IPS DF 6.9 (cell line): Measurements from ENCODE around the gene OR13J1.

Experiments used
- DNase-seq: peaks from one replicate; pipeline ENCODE4 v3.0.0-alpha.2; 2013; ENCODE audit warnings: low read depth, low spot score
- H3K27ac ChIP-seq: one replicate; pipeline ENCODE4 v1.5.1; 2013; ENCODE audit warnings: low read length, control low read depth
- H3K27me3 ChIP-seq: 2 replicates; pipeline ENCODE4 v1.6.1; 2013; ENCODE audit warnings: mild to moderate bottlenecking, low read length; ENCODE audit not compliant: control insufficient read depth, insufficient read depth
- H3K36me3 ChIP-seq: 2 replicates; pipeline ENCODE4 v1.6.1; 2013; ENCODE audit warnings: low read length; ENCODE audit not compliant: control insufficient read depth, insufficient read depth
- H3K4me1 ChIP-seq: 2 replicates; pipeline ENCODE4 v1.6.1; 2013; ENCODE audit warnings: low read length; ENCODE audit not compliant: control insufficient read depth, insufficient read depth
- H3K4me3 ChIP-seq: 2 replicates; pipeline ENCODE4 v1.5.1; 2013; ENCODE audit warnings: mild to moderate bottlenecking, low read length
- H3K9me3 ChIP-seq: 2 replicates; pipeline ENCODE4 v1.6.1; 2013; ENCODE audit warnings: low read length, inconsistent platforms; ENCODE audit not compliant: control insufficient read depth, insufficient read depth
- WGBS: extraction: QIAGEN DNeasy Blood & Tissue Kit; methylation state at CpG from one replicate; pipeline ENCODE4 v1.1.7; 2013; ENCODE audit warnings: mixed read lengths, missing lambda C conversion rate; ENCODE audit not compliant: insufficient read length, insufficient coverage; 5-methylcytosine and 5-hydroxymethylcytosine counted together

OR13J1 gene

DNA sequence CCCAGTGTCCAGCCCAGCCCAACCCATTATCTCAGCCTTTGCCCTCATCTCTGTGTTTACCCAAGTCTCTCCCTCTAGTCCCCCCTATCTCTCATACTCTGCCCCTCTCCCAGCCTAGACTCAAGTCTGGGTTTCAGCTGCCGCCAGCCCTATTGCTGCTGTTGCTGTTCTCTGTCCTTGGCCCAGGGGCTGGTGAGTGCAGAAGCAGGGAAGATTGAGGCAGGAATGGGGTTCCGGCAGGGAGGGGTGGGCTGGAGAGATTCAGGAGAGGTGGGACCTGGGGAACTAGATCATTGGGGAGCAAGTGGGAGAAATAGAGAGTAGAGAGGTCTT lies 40.5 kb downstream of the OR13J1 start:
- H3K36me3 ChIP-seq, result no peaks in the 10 kb centered on the region
- H3K27ac ChIP-seq, result no peak overlapping the region
- H3K4me1 ChIP-seq, result no peaks in the 10 kb centered on the region; the same call in 1 of the 2 replicates
- DNase-seq, result no peak
- peak overlapping the region; percentile 90; the same call in 1 of the 2 replicates for H3K4me3 ChIP-seq
- no CpG with 5 or more reads among the region's 2 CpGs for WGBS
- no peaks in the 10 kb centered on the region for H3K9me3 ChIP-seq
- H3K27me3 ChIP-seq, result no peaks in the 10 kb centered on the region

DNA sequence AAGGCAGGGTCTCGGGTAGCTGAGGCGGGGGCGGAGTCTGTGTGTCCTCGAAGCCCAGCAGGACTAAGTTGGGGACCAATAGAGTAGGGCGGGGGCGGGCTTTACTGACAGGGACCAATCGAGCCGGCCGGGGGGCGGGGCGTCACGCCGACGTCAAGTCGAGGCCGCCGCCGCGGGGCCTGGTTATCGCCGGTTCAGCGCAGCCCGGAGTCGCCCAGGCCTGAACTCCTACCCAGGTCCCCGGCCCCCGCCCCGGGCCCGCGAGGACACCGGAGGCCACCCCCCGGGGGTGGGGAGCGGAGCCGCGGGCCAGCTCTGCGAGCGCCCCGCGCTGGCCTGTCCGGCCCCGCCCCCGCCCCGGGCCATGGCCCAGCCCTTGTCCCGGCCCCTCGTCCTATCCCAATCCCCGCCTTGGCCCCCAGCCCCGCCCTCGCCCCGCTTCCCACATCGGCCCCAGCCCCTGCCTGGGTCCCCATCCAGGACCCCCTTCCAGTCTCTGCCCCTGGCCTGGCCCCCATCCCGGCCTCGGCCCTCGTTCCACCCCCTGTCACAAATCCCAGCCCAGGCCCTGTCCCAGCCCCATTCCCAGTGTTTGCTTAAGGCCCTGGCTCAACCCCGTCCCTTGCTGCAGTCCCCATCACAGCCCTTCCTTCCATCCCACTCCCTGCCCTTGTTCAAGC lies 41.0 kb downstream of the OR13J1 start, which contains the start of gene TMEM8B:
TSS of gene TMEM8B (plus strand) at position 145 of the 680 bp plus-strand sequence. CDS start at position 365, 220 bp downstream.
- no peaks in the 10 kb centered on the region; the same call in 1 of the 2 replicates for H3K4me1 ChIP-seq
- H3K9me3 ChIP-seq, result no peaks in the 10 kb centered on the region
- no CpG with 5 or more reads among the region's 53 CpGs for WGBS
- H3K27me3 ChIP-seq, result no peaks in the 10 kb centered on the region
- H3K27ac ChIP-seq, result no peak within 1 kb of the TSS
- DNase-seq, result no peak
- no peaks in the 10 kb centered on the region for H3K36me3 ChIP-seq
- peak within 1 kb of the TSS; percentile 90 for H3K4me3 ChIP-seq

DNA sequence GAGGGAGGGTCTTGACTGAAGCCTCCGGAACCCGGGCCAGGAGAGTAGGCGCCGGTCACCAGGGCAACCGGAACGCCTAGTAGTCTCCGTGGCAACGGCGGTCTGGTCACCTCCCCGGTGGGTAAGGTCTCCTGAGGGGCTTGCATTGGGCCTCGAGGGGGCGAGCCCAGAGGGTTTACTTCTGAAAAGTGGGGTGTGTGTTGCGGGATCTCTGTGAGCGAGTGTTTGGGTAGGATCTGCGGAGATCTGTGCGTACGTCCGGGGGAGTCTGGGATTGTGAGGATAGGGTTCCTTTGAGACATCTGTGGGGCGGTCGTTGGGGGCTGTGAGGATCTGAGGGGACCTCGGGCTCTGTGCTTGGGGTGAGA lies 41.5 kb downstream of the OR13J1 start, which contains the start of gene FAM221B:
TSS of gene FAM221B (minus strand) at position 17 of the 368 bp plus-strand sequence. CDS start 2,571 bp downstream, outside the sequence.
- Histone ChIP-seq H3K36me3 (no peaks in the 10 kb centered on the region), H3K4me3 (peak within 1 kb of the TSS; percentile 90), H3K27me3 (no peaks in the 10 kb centered on the region), H3K9me3 (no peaks in the 10 kb centered on the region), H3K27ac (no peak within 1 kb of the TSS), H3K4me1 (peaks cover 1% of the 10 kb centered on the region; the same call in 1 of the 2 replicates)
- no peak for DNase-seq
- WGBS, result no CpG with 5 or more reads among the region's 21 CpGs

DNA sequence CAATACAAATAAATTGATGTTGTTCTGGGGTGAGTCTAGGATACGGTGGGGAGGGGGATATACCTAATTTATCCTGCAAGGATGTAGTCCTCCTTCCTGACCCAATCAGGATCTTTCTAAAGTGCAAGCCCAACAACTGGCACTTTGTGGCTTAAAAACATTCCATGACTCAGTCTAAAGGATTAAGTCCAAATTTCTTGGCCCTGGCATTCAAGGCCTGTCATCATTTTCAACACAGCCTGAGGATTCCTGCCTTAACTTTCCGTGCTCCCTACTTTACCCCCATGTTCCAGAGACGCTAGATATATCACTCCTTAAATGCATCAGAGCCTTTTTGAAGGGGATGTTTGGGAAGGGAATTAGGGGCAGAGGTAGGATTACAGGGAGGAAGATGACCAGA lies 42.7 kb downstream of the OR13J1 start:
- Histone ChIP-seq H3K27ac (no peak overlapping the region), H3K27me3 (no peaks in the 10 kb centered on the region), H3K9me3 (no peaks in the 10 kb centered on the region), H3K4me1 (peaks cover 1% of the 10 kb centered on the region; the same call in 1 of the 2 replicates), H3K4me3 (no peak overlapping the region), H3K36me3 (no peaks in the 10 kb centered on the region)
- WGBS, result no CpG with 5 or more reads among the region's 3 CpGs
- DNase-seq, result no peak

DNA sequence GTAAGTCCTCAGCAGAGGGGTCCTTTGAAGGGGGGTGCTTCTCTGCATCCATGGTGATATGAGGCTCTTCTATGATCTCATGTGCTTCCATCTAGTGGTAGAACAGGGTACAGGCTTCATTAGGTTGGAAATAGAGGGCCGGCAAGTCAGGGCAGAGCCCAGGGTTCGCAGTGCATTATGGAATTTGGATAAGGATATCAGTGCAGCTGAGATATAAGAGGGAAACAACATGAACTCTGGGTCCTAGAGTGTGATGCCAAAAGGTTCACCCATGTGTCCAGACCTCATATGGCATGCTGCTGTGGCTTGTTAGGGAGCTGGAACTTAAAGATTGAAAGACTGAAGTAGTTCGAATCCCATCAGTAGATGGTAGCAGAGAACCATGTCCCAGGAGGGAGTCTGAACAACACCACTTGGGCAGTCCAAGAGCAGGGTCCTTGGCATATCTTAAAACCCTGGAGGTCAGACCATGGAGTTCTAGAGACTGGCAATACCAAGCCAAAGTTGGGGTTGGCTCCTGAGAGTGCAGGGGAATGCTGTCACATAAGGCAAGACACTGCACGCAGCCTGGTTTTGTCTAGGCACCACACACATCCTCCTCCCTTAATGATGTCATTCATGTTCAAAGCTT lies 44.0 kb downstream of the OR13J1 start:
- no peak for DNase-seq
- H3K27ac ChIP-seq, result no peak overlapping the region
- H3K27me3 ChIP-seq, result no peaks in the 10 kb centered on the region
- H3K9me3 ChIP-seq, result no peaks in the 10 kb centered on the region
- H3K4me1 ChIP-seq, result peaks cover 1% of the 10 kb centered on the region; the same call in 1 of the 2 replicates
- H3K36me3 ChIP-seq, result no peaks in the 10 kb centered on the region
- no CpG with 5 or more reads among the region's 4 CpGs for WGBS
- no peak overlapping the region for H3K4me3 ChIP-seq

DNA sequence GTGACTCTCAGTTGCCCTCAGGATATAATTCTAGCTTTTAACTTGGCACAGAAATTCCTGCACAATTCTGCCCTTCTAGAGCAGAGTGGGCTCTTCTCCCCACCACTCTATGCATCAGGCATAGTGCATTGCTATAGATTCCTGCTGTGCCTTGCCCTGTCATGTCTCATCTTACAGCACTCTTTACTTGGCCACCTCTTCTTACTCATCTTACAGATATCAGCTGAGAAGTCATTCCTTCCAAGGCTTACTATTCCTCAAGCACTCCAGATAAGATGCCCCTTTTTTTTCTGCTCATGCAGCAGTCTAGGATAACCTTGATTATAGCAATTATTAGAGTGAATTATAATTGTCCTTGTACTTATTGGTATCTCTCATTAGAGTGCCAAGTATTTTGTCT lies 47.3 kb downstream of the OR13J1 start:
- DNase-seq, result no peak
- H3K4me1 ChIP-seq, result peaks cover 1% of the 10 kb centered on the region; the same call in 1 of the 2 replicates

DNA sequence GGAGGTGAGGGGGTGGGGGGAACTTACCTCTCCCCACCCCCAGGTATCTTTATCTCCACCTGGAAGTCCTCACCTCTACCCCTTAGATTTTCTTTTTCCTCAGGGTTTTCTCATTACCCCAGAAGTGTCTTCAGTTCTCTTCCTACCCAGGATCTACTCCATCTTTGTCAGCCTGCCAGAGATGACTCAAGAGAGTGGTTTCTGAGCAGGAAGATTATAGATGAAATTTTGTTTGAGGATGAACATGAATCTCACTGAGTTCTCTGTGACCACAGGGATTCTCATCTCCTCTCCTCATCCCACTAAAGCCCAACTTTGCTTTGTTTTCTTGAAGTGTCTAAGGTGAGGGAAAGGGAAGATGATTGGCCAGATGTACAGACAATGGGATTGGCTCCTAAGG lies 50.1 kb downstream of the OR13J1 start:
- H3K27ac ChIP-seq, result no peak overlapping the region
- no peak for DNase-seq
- H3K4me3 ChIP-seq, result no peak overlapping the region
- no peaks in the 10 kb centered on the region for H3K9me3 ChIP-seq
- no peaks in the 10 kb centered on the region for H3K36me3 ChIP-seq
- no peaks in the 10 kb centered on the region for H3K27me3 ChIP-seq
- peaks cover 1% of the 10 kb centered on the region; the same call in 1 of the 2 replicates for H3K4me1 ChIP-seq

More for the DNA sequence above, 47.3 kb downstream of the OR13J1 start:
- H3K27ac ChIP-seq, result no peak overlapping the region
- H3K36me3 ChIP-seq, result no peaks in the 10 kb centered on the region
- H3K27me3 ChIP-seq, result no peaks in the 10 kb centered on the region
- no peak overlapping the region for H3K4me3 ChIP-seq
- no peaks in the 10 kb centered on the region for H3K9me3 ChIP-seq
